Stimulated activated CD4-positive, alpha-beta T cell treated with anti-CD3 and anti-CD28 coated beads, Interleukin-2, amount 100 ng/mL, for 24 hours (primary cell): ENCODE data around the gene STIL.
"Not testable (repeated sequence)": the region's sequence is repeated elsewhere in the genome, so short reads cannot be mapped to it uniquely, and the experiment has no call there.

Experiments
- DNase-seq, 2 donors: peaks; one replicate each; pipeline ENCODE4 v3.0.0-alpha.2; 2020

Gene STIL

DNA sequence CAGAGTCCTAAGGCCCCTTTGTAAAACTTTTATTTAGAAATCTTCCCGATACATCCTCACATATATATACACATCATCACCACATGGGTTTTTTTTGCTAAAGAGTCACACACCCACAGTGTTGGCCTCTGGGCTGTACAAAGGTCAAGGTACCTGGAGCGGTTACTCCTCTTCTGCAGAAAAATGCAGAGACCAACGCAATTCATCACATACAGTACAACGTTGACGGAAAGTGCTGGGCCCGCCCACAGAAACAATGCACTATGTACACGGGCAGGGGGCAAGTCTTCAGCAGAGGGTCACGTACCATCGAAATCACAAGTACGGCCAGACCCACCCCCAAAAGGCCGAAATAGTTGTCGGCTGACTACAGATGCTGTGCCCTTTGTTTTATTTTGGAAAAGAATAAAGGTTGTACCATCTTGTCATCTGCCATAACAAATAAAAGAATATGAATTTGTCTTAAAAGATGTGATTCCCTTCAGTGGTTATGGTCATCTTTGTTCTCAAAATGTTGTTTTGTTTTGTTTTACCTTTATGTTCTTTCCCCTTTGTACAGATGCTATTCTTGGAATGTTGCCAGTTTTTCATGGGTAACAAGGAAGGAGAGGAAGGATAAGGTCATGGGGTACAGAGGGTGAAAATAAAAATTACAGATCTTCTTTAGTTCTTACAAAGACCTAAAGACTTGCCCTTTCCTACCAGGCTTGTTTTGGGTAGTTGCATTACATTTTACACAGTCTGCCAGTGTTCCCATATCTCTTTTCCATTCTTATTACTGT is 97.5 kb downstream of the STIL start:
- no peak for DNase-seq

DNA sequence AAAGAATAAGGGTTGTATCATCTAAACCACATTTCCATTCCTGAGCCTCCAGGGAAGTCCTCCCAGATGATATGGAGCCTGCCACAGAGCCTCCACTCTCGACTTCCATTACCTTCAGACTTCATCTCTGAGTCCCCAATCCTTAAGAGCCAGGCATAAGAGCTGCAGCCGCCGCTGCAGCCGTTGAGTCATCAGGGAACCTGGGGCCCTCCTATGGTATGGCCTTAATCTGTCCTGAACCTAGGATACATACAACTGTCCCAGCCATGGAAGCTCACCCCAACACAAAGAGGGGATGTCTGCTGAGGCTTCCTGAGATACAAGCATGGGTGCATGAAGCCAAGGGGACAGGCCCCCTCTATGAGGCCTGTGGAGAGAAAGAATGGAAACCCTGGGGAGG is 98.2 kb downstream of the STIL start:
- no peak for DNase-seq

DNA sequence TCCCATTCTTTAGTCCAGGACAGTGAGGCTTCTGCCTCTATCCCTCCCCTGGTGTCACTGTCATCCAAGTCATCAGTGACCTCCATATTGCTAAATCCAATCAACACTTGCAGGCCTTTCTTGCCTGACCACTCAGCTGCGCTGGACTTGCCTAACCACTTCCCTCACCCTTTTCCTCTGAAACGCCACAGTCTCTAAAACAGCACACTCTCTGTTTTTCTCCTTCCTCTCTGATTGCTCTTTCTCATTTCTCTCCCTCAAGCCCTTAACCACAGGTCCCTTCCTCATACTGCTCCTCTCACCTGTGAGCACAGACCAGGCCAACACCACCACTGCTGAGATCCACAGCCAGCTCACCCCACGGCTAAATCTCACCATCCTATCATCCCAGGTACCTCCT is 99.4 kb downstream of the STIL start:
- DNase-seq = no peak

DNA sequence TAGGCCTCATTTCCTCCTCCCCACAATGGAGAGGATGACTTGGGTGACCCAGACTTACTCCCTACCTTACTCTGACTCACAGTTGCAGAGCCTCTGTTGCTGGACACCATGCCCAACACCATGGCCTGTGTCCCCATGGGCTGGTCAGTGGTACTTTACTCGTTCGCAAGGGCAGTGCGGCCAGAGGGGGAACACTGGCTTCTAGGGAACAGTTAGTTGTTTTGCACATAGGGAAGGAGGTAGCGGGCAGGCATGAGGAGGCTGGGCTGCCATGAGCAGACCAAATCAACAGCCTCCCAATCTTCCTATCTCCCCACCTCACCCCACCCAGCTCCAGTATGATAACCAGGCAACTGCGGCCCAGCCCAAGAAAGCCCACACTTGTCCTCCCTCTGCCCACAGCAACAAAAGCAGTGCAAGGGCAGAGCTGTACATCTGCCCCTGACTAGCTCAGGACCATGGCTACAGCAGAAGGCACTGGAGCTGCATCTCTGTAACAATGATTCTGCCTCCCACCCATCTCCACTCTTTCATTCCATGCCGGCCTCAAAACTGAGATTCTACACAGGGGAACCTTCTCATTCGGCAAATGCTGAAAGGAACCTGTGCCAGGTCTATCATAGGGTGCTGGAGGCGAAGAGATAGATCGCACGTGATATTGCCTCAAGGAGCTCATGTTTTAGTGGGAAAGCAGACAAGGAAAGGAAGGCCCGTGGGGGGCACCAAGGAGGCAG is 100.5 kb downstream of the STIL start:
- no peak for DNase-seq

DNA sequence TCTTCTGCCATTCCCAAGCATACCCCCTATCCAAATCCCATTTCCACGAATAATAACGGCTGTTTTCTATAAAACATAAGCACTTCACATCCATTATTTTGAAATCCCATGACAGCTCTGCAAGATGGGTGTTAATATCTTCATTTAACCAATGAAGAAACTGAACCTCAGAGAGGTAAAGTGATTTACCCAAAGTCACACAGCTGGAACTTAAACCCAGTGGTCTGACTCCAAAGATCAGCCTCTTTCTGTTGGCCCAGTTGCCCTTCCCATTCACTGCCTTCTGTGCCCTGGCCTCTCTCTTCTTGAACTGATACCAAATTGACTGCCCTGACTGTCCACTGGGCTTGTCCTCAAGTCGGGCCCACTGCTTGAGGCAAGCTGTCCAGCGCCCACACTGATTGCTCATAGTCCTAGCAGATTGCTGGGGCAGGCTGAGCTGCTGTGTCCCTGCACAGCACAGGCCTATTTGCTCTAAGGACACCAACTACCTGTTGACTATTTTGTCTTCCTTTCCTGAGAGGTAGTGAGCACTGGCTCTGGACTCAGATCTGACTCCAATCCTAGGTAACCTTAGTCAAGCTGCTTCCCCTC is 101.2 kb downstream of the STIL start:
- no peak for DNase-seq

DNA sequence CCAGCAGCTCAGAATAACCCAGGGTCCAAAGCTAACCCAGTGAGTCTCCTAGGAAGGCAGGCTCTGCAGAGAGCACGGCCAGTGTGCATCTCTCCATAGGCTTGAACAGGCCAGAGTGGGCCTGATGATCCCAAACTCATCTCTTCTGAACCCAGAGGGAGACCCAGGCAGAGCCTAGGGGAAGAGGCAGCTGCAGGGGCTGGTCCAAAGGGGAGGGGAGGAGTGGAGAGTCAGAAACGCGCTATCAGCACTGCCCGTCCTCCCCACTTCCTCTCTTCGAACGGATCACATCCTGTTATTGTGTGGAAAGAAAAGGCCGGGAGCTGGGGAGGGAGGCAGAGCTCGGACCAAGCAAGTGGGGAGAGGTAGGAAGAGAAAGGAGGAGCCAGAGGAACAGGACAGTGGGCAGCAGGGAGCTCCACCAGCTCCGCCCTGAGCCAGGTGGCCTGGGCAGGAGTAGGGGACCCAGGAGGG is 102.1 kb downstream of the STIL start:
- DNase-seq = no peak

DNA sequence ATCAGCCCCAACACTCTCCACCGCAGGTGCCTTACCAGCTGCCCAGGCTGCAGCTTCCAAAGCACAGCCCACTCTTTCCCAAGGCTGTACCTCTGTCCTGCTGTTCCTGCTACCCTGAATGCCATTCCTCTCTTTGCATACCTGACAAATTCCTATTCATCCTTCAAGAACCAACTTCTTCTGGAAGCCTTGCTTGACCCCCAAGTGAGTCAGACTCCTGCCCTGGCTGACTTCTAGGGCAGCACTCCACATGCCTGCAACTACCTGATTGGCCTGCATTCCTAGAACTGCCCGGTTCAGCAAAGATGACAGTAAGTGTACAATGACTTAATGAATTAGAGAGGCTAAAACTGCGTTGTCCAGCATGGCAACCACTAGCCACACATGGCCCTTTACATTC is 103.3 kb downstream of the STIL start:
- no peak for DNase-seq

DNA sequence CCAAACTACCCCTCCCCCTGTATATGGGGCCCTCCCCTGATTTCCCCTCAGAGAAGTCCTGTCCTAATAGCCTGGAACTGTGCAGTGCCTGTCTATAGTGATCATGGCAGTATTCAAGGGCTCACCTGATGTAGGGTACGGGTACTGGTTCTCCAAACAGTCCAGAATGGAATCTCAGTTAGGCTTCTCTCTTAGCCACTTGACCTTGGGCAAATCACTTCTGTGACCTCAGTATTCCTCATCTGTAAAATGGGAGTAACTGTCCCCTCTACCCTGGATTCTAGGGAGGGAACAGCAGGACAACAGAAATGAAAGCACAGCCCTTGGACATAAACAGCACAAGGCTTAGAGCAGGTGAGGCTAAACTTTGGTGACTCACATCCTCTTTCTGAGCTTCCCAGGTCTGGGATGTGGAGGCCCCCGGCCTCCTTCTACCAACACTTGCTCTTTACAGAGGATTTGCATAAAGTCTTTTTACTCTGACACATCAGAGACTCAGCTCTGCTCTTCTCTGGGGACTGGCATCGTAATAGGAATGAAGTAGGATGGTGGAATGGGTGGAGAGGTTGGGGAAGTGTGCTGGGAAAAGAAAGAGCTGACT is 104.1 kb downstream of the STIL start:
- DNase-seq = no peak

DNA sequence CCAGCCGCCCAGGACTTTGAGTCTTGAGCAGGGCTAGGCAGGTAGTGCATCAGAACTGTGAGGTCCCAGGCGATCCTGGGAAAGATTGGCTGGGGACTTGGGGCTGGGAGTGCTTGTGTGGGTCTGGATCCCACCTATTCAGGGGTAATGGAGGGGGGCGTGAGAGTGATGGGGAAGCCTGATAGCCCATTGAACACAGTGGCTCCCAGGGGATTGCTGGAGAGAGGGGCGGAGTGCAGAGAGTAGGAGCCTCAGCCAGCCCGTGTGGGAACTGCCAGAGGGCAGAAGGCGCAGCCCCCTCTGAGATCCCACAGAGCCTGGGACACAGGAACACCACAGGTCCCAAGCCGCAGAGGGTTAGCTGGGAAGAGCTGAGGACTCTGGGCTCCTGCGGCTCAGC is 104.9 kb downstream of the STIL start:
- DNase-seq = no peak

DNA sequence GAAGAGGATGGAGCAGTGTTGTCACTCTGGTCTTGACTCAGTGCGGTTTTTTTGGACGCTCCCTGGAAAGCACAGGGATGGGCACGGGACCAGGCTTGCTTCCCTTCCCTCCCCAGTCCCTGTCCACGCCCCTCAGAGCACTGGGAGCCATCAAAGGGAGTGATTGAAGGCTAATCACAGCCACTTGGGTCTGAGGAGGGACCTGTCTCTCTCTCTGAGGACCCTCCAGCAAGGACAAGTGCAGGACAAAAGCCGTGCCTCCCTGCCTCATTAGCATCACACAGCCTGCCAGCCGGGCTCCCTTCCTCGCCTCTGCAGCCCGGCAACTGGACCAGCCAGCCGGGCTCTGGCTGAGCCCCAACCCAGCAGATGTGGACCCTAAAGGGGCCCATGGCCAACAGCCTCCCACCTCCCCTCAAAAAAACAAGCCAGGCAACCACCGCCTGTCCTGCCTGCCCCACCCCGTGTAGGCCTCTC is 105.5 kb downstream of the STIL start:
- no peak for DNase-seq

DNA sequence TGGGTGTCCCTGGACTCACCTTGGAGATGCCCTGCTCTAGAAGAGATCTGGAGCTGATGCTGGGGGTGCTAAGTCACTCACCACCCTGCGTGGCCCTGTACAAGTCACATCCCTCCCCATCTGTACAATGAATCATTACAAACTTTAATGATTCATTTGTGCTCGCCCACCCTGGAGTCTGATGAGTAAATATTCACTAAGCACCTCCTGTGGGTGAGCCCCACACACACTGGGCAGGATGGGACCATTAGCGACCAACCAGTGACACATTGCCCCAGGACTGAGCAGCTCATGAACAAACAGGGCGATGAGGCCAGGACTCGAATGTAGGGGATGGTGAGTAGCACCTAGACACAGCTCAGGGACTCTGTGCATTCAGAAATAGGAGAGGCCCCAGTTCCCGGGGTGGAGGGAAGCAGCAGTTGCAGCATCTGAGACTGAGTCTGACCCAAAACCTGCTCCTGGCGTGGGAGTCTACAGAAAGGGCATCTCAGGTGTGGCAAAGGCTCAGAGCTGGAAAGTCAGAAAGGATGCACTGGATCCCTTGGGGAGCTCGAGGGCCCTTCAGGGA is 106.1 kb downstream of the STIL start:
- DNase-seq = no peak

DNA sequence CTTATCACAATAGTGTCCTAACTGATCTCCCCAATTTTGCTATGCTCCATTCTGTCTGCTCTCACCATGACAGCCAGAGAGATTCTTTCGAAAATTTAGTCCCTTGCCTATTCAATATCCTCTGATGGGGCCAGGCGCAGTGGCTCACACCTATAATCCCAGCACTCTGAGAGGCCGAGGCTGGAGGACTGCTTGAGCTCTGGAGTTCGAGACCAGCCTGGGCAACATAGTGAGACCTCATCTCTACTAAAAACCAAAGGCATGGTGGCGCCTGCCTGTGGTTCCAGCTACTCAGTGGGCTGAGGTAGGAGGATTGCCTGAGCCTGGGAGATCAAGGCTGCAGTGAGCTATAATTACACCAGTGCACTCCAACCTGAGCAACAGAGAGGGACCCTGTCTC is 108.0 kb downstream of the STIL start:
- DNase-seq = no peak

DNA sequence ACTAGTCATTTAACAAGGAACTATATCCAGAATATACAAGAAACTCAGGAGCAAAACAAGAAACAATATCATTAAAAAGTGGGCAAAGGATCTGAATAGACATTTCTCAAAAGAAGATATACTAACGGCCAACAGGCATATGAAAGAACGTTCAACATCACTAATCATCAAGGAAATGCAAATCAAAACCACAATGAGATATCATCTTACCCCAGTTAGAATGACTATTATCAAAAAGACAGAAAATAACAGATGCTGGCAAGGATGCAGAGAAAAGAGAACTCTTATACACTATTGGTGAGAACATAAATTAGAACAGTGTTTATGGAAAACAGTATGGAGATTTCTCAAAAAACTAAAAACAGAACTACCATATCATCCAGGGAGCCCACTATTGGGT is 110.4 kb downstream of the STIL start:
- DNase-seq = not testable (repeated sequence)

DNA sequence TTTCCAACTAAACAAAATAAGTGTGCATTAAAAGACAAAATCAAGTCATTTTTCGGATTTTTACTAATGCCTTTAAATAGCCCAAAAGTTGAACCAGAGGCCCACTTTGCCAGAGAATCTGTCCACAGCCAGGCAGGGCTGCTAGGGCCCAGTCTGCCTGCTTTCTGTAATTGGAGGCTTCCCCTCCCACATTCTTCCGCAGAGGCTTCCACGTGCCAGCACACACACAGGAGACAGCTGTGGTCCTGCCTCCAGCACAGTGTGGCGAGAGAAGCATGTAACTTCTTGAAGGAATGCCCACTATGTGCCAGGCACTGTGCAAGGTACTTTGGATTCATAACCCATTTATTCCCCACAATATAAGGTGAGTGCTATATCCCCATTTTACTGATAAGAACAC is 112.8 kb downstream of the STIL start:
- no peak for DNase-seq
